Nephron progenitor cell (in vitro differentiated cells): ENCODE measurements around the gene TMSB10.

Experiments used
- DNase-seq: peaks from one replicate; pipeline ENCODE4 v3.0.0; 2021
- H3K27ac Mint-ChIP-seq: 2 replicates; pipeline ENCODE4 v1.8.0; 2021; ENCODE audit warnings: mild to moderate bottlenecking, moderate library complexity, mixed read lengths
- H3K27me3 Mint-ChIP-seq: 2 replicates; pipeline ENCODE4 v1.8.0; 2021; ENCODE audit warnings: mild to moderate bottlenecking, low read depth, mixed read lengths; ENCODE audit not compliant: poor library complexity
- H3K36me3 Mint-ChIP-seq: 2 replicates; pipeline ENCODE4 v1.8.0; 2021; ENCODE audit warnings: low read depth, mixed read lengths
- H3K4me1 Mint-ChIP-seq: 2 replicates; pipeline ENCODE4 v1.8.0; 2021; ENCODE audit warnings: mixed read lengths
- H3K4me3 Mint-ChIP-seq: 2 replicates; pipeline ENCODE4 v1.8.0; 2021; ENCODE audit warnings: mild to moderate bottlenecking, moderate library complexity, mixed read lengths
- H3K9me3 Mint-ChIP-seq: 2 replicates; pipeline ENCODE4 v1.8.0; 2021; ENCODE audit warnings: mild to moderate bottlenecking, moderate library complexity, mixed read lengths
- CTCF ChIP-seq: fragments of 200-600 bp; sonication (generic); IDR thresholded peaks from 2 replicates; pipeline ENCODE4 v1.5.0; 2021; ENCODE audit warnings: antibody characterized with exemption

The TMSB10 gene

GRCh38 chr2:84888401-84889276, 16.8 kb upstream of the TMSB10 start:
- H3K4me3 Mint-ChIP-seq: no peak overlapping the region
- no peak for TF ChIP-seq CTCF
- H3K36me3 Mint-ChIP-seq: no peaks in the 10 kb centered on the region
- H3K27ac Mint-ChIP-seq: no peak overlapping the region
- H3K27me3 Mint-ChIP-seq: peaks cover 18% of the 10 kb centered on the region
- DNase-seq: no peak
- H3K9me3 Mint-ChIP-seq: no peaks in the 10 kb centered on the region
- H3K4me1 Mint-ChIP-seq: peaks cover 9% of the 10 kb centered on the region

GRCh38 chr2:84889332-84889731, 16.1 kb upstream of the TMSB10 start:
- no peak overlapping the region for H3K4me3 Mint-ChIP-seq
- peaks cover 18% of the 10 kb centered on the region for H3K27me3 Mint-ChIP-seq
- peaks cover 10% of the 10 kb centered on the region for H3K4me1 Mint-ChIP-seq
- no peak overlapping the region for H3K27ac Mint-ChIP-seq
- DNase-seq: no peak
- TF ChIP-seq CTCF: no peak
- no peaks in the 10 kb centered on the region for H3K9me3 Mint-ChIP-seq
- H3K36me3 Mint-ChIP-seq: no peaks in the 10 kb centered on the region

GRCh38 chr2:84891355-84892010, 14.0 kb upstream of the TMSB10 start:
- Mint-ChIP-seq H3K9me3 (no peaks in the 10 kb centered on the region), H3K27ac (no peak overlapping the region), H3K4me1 (peaks cover 21% of the 10 kb centered on the region), H3K27me3 (peaks cover 8% of the 10 kb centered on the region), H3K36me3 (no peaks in the 10 kb centered on the region), H3K4me3 (no peak overlapping the region)
- DNase-seq: no peak
- no peak for TF ChIP-seq CTCF

- no peak for DNase-seq
- H3K9me3 Mint-ChIP-seq: no peaks in the 10 kb centered on the region
- peaks cover 26% of the 10 kb centered on the region for H3K4me1 Mint-ChIP-seq
- no peaks in the 10 kb centered on the region for H3K36me3 Mint-ChIP-seq
- H3K4me3 Mint-ChIP-seq: no peak overlapping the region
- TF ChIP-seq CTCF: no peak
- no peak overlapping the region for H3K27ac Mint-ChIP-seq
- no peaks in the 10 kb centered on the region for H3K27me3 Mint-ChIP-seq
Measured at GRCh38 chr2:84894131-84894586, 11.3 kb upstream of the TMSB10 start.

GRCh38 chr2:84894758-84895520, 10.5 kb upstream of the TMSB10 start:
- Mint-ChIP-seq H3K36me3 (no peaks in the 10 kb centered on the region), H3K4me3 (no peak overlapping the region), H3K27me3 (no peaks in the 10 kb centered on the region), H3K9me3 (no peaks in the 10 kb centered on the region), H3K27ac (peak overlapping the region; percentile 2), H3K4me1 (peaks cover 26% of the 10 kb centered on the region)
- no peak for TF ChIP-seq CTCF
- DNase-seq: no peak
